Uterus (tissue), 4 donors: Measurements from ENCODE around the gene TMEM235. TPM values are rescaled to one million over a fixed set of nuclear protein-coding genes. Genes with fewer than 3 reads are reported as not detected.

Source experiments
- DNase-seq, 2 donors: peaks; one replicate each; pipeline ENCODE4 v3.0.0-alpha.2; 2019 to 2020
- H3K27ac ChIP-seq, 2 donors: fragments of 200-600 bp; sonication (generic); 1 replicate in 1 of 2; 2 replicates in 1 of 2; pipeline ENCODE4 v1.5.1; 2016 to 2018
- H3K27me3 ChIP-seq, 2 donors: fragments of 200-600 bp; sonication (generic); one replicate each; pipeline ENCODE4 v1.5.1; 2018 to 2019; ENCODE audit warnings: control low read depth in 1 of 2
- H3K36me3 ChIP-seq, 2 donors: fragments of 200-600 bp; sonication (generic); one replicate each; pipeline ENCODE4 v1.5.1; 2019; ENCODE audit warnings: control low read depth in 1 of 2
- H3K4me1 ChIP-seq, 2 donors: fragments of 200-600 bp; sonication (generic); one replicate each; pipeline ENCODE4 v1.5.1; 2018 to 2019; ENCODE audit warnings: control low read depth in 1 of 2
- H3K4me3 ChIP-seq, 2 donors: fragments of 200-600 bp; sonication (generic); 1 replicate in 1 of 2; 2 replicates in 1 of 2; pipeline ENCODE4 v1.5.1; 2018 to 2019; ENCODE audit warnings: mild to moderate bottlenecking in 1 of 2
- H3K9me3 ChIP-seq, 2 donors: fragments of 200-600 bp; sonication (generic); one replicate each; pipeline ENCODE4 v1.5.1; 2019; ENCODE audit warnings: control low read depth in 1 of 2
- POLR2A ChIP-seq, 2 donors: fragments of 450-650 bp; IDR thresholded peaks; one replicate each; pipeline ENCODE4 v1.6.1; 2016; ENCODE audit warnings: antibody characterized with exemption in 2 of 2, mild to moderate bottlenecking in 1 of 2, moderate library complexity in 1 of 2
- intact Hi-C: fragments of 100-400 bp; cut with DNase I; formaldehyde crosslinking; loops from one replicate; pipeline ENCODE4 v1.15.1; 2023; ENCODE audit warnings: low total_unique reads
- total RNA-seq, 4 donors: library from RNA; depleted of rRNA in 3 of 4; stranded (reverse); fragments of >200 nt in 3 of 4; gene quantifications; one replicate each; pipeline versions ENCODE4 v1.1.0 to v1.2.4, GENCODE V29; 2014 to 2023
- TF ChIP-seq, protein P1 (sequence below), 4 experiments: fragments of 200-600 bp in 2 of 4; fragments of 450-650 bp in 2 of 4; sonication (generic) in 2 of 4; IDR thresholded peaks; one replicate each; pipeline ENCODE4 v1.5.1; 2016 to 2019; ENCODE audit warnings: antibody characterized with exemption in 4 of 4, mild to moderate bottlenecking in 2 of 4, moderate library complexity in 1 of 4
- donor health status: DM: yes; HTN: yes; CAD: no.

TMEM235 gene
- total RNA-seq, 4 donors from 2014 or later, result not detected

DNA sequence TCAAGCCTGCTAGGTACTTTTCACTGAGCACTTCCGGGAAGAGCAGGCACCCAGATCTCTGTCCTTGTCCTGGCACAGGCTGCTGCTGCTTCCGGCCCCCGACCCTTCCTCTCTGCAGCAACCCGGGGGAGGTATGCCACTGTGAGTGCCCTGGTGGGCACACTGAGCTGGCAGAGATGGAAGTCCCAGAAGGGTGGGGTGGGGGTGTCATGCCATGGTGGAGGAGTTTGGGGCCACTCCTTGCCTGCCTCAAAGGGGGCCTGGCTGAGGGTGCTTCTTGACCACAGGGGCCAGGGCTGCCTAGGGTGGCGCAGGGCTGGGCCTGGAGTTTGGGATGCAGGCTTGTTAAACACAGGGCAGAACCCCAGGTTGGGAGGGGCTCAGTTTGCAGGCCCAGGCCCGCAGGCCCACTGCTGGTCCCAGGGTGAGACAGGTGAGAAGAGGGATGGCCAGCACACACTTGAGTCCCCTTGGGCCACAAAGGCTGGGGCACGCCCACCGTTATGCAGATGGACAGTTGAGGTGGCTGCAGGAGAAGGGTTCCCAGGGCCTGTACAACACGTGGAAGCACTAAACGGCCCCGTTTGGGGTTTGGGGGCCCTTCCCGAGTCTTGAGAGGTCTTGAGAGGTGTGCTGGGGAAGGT, 8.7 kb downstream of the TMEM235 start:
- Histone ChIP-seq H3K27me3 (no peaks in the 10 kb centered on the region), H3K4me3 (no peak overlapping the region), H3K27ac (no peak overlapping the region), H3K9me3 (no peaks in the 10 kb centered on the region), H3K36me3 (no peaks in the 10 kb centered on the region), H3K4me1 (no peaks in the 10 kb centered on the region)
- no peak for DNase-seq
- intact Hi-C loops, result no loop called here
- TF ChIP-seq POLR2A (IDR thresholded peaks at IDR 0.05), result no peak

DNA sequence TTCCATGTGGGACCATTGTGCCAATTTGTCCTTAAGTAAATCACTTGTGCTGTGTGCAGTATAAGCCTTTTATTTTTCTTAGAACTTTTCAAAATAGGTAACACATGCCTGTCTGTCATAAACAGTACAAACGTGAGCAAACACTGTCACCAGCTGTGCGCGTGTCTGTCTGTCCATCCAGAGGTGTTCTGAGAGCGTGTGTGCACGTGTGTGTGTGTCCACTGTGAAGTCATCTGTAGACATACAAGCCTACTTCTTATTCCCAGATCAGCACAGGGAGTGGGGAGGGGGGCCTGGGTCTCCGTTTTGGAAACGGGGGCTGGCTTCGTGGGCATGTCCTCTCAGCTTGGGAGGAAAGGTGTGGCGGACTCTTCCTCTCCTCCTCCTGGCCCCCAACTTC, 9.4 kb downstream of the TMEM235 start:
- TF ChIP-seq, protein P1, sequence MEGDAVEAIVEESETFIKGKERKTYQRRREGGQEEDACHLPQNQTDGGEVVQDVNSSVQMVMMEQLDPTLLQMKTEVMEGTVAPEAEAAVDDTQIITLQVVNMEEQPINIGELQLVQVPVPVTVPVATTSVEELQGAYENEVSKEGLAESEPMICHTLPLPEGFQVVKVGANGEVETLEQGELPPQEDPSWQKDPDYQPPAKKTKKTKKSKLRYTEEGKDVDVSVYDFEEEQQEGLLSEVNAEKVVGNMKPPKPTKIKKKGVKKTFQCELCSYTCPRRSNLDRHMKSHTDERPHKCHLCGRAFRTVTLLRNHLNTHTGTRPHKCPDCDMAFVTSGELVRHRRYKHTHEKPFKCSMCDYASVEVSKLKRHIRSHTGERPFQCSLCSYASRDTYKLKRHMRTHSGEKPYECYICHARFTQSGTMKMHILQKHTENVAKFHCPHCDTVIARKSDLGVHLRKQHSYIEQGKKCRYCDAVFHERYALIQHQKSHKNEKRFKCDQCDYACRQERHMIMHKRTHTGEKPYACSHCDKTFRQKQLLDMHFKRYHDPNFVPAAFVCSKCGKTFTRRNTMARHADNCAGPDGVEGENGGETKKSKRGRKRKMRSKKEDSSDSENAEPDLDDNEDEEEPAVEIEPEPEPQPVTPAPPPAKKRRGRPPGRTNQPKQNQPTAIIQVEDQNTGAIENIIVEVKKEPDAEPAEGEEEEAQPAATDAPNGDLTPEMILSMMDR (IDR thresholded peaks at IDR 0.05), result no peak
- TF ChIP-seq POLR2A (IDR thresholded peaks at IDR 0.05), result no peak
- Histone ChIP-seq H3K9me3 (no peaks in the 10 kb centered on the region), H3K27ac (no peak overlapping the region), H3K27me3 (no peaks in the 10 kb centered on the region), H3K4me3 (no peak overlapping the region), H3K36me3 (no peaks in the 10 kb centered on the region), H3K4me1 (no peaks in the 10 kb centered on the region)
- intact Hi-C loops, result no loop called here
- DNase-seq, result no peak

DNA sequence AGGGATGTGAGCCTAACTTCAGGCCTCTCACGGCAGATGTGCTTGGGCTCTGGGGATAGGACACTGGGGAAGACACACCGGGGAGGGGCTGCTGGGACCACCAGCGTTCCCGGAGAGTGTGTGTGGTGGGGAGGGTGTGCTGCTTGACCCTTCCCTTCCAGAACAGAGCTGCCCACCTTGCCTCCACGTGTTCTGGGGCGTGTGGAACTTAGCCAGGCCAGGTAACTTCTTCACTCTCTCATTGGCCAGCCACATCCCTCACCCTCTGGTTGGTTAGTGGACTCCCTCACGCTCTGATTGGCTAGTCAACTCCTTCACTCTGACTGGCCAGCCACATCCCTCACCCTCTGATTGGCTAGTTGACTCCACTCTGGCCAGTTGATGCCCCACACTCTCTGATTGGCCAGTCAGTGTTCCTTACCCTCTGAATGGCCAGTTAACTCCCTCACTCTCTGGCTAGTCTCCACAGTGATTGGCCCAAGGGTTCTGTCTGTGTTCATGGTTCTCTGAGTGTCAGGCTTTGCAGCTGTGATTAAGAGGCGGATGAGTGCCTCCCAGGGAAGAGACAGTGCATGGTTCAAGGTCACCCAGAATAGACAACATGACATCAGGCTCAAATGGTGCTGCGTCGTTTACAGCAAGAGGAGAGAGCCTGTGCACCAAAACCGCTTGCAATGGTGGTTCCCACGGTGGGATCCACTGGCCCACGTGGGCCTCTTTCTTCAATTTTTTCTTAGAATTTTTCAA, 10.0 kb downstream of the TMEM235 start:
- intact Hi-C loops, result no loop called here
- Histone ChIP-seq H3K4me1 (no peaks in the 10 kb centered on the region), H3K4me3 (no peak overlapping the region), H3K9me3 (no peaks in the 10 kb centered on the region), H3K36me3 (no peaks in the 10 kb centered on the region), H3K27ac (no peak overlapping the region), H3K27me3 (no peaks in the 10 kb centered on the region)
- no peak for DNase-seq
- no peak for TF ChIP-seq POLR2A (IDR thresholded peaks at IDR 0.05)
- TF ChIP-seq, protein P1 (IDR thresholded peaks at IDR 0.05), result no peak

DNA sequence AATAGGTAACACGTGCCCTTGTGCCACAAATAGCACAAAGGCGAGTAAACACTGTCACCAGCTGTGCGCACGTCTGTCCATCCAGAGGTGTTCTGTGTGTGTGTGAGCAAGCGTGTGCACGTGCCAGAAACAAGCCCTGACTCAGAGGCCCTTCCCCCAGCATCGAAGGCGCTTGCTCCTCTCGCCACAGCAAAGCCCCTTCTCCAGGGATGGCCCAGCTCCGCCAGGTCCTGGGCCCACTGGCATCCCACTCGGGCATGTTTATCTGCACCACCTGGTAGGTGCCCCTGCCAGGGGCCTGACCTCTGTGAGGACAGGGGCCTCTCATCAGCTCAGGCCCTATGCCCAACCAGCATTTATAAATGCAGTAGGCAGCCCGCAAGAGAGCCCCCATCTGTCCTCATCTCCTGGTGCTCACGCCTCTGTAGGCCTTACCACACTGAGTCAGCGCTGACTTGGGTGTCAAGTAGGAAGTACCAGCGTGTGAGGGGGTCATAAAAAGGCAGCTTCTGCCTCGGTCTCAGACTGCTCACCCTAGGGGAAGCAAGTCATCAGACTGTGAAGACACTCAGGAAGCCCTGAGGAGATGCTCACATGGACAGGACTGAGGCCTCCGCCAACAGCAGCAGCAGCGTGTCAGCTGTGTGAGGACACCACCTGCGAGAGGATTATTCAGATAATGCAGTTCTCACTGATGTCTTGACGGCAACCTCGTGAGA, 10.8 kb downstream of the TMEM235 start:
- H3K27me3 ChIP-seq, result no peaks in the 10 kb centered on the region
- no peak for DNase-seq
- intact Hi-C loops, result no loop called here
- H3K4me3 ChIP-seq, result no peak overlapping the region
- H3K27ac ChIP-seq, result no peak overlapping the region
- no peaks in the 10 kb centered on the region for H3K36me3 ChIP-seq
- no peaks in the 10 kb centered on the region for H3K9me3 ChIP-seq
- no peak for TF ChIP-seq POLR2A (IDR thresholded peaks at IDR 0.05)
- TF ChIP-seq, protein P1 (IDR thresholded peaks at IDR 0.05), result no peak
- no peaks in the 10 kb centered on the region for H3K4me1 ChIP-seq

DNA sequence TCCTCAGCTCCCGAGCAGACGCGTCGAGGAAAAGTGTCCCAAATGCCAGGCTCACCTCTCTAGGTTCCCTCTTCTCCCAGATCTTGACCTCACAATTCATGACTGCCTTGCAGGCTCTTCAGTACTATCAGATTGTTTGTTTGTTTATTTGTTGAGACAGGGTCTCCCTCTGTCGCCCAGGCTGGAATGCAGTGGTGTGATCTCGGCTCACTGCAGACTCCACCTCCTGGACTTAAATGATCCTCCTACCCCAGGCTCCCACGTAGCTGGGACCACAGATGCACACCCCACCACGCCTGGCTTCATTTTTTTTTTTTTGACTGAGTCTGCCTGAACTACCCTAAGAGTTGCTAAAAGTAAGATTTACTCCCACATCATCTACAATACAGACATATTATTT, 15.9 kb downstream of the TMEM235 start:
- TF ChIP-seq, protein P1 (IDR thresholded peaks at IDR 0.05), result no peak
- no peak for TF ChIP-seq POLR2A (IDR thresholded peaks at IDR 0.05)
- DNase-seq, result no peak
- H3K36me3 ChIP-seq, result no peaks in the 10 kb centered on the region
- no peaks in the 10 kb centered on the region for H3K4me1 ChIP-seq
- intact Hi-C loops, result no loop called here
- H3K9me3 ChIP-seq, result no peaks in the 10 kb centered on the region
- H3K27me3 ChIP-seq, result no peaks in the 10 kb centered on the region
- no peak overlapping the region for H3K27ac ChIP-seq
- H3K4me3 ChIP-seq, result no peak overlapping the region
